H1 (cell line): ENCODE data around the gene NUP210L. TPM values are rescaled to one million over a fixed set of nuclear protein-coding genes. Genes with fewer than 3 reads are reported as not detected.
A peak's percentile ranks its signal among the peaks of the same experiment; 100 is the strongest.

ENCODE experiments used
- CTCF ChIA-PET: fragments of 300-600 bp; sonication (Branson Sonifier 250); formaldehyde crosslinking; loops from one replicate; lab custom pipeline; 2021; ENCODE audit not compliant: partially characterized antibody; lab: Charles Lee
- POLR2A ChIA-PET: fragments of 300-600 bp; sonication (Branson Sonifier 250); formaldehyde crosslinking; loops from one replicate; lab custom pipeline; 2021; ENCODE audit warnings: inconsistent platforms; ENCODE audit not compliant: partially characterized antibody; lab: Charles Lee
- DNase-seq, 2 experiments: peaks; one replicate each; pipeline versions ENCODE4 v3.0.0 to v3.0.0-alpha.2; 2010 to 2022; ENCODE audit warnings: low spot score in 2 of 2, low read depth in 1 of 2, mixed read lengths in 1 of 2
- FAIRE-seq: peaks from 2 replicates; lab custom pipeline; 2011; peaks lifted over from hg19 to GRCh38; lab: Jason Lieb, UNC
- H2AFZ ChIP-seq: 2 replicates; pipeline ENCODE4 v1.8.1; 2012; ENCODE audit warnings: low read length, inconsistent platforms
- H2AK5ac ChIP-seq: 2 replicates; pipeline ENCODE4 v1.6.1; 2013; ENCODE audit warnings: low read depth, low read length
- H2BK120ac ChIP-seq: replicated peaks from 2 replicates; pipeline ENCODE3; 2013; ENCODE audit warnings: low read depth, low read length, inconsistent platforms
- H2BK12ac ChIP-seq: 2 replicates; pipeline ENCODE4 v1.6.1; 2013; ENCODE audit warnings: low read depth, low read length
- H2BK15ac ChIP-seq: 2 replicates; pipeline ENCODE4 v1.6.1; 2013; ENCODE audit warnings: low read length
- H2BK20ac ChIP-seq: 2 replicates; pipeline ENCODE4 v1.6.1; 2013; ENCODE audit warnings: low read length
- H2BK5ac ChIP-seq: 2 replicates; pipeline ENCODE4 v1.6.1; 2013; ENCODE audit warnings: low read depth, low read length
- H3K14ac ChIP-seq: 2 replicates; pipeline ENCODE4 v1.6.1; 2013; ENCODE audit warnings: inconsistent platforms; ENCODE audit not compliant: insufficient read length
- H3K18ac ChIP-seq: 2 replicates; pipeline ENCODE4 v1.6.1; 2013; ENCODE audit warnings: low read length; ENCODE audit errors: extremely low read depth
- H3K23ac ChIP-seq: 2 replicates; pipeline ENCODE4 v1.6.1; 2013; ENCODE audit warnings: inconsistent platforms; ENCODE audit not compliant: insufficient read length
- H3K23me2 ChIP-seq: 2 replicates; pipeline ENCODE4 v1.6.1; 2013; ENCODE audit warnings: low read depth, low read length
- H3K27ac ChIP-seq: 2 replicates; pipeline ENCODE4 v1.6.1; 2011; ENCODE audit warnings: low read depth, low read length, inconsistent platforms
- H3K27me3 ChIP-seq, 4 experiments: replicated peaks in 1 of 4; 1 replicate in 1 of 4; 2 replicates in 3 of 4; pipeline versions ENCODE4 v1.6.1 to v1.8.1; 2011 to 2013; ENCODE audit warnings: low read length in 3 of 4, mild to moderate bottlenecking in 3 of 4, inconsistent platforms in 2 of 4, mixed read lengths in 2 of 4, moderate library complexity in 1 of 4; ENCODE audit not compliant: control insufficient read depth in 3 of 4, insufficient read depth in 3 of 4; ENCODE audit errors: extremely low read depth in 1 of 4
- H3K36me3 ChIP-seq, 4 experiments: 2 replicates each; pipeline versions ENCODE4 v1.6.1 to v1.8.1; 2011 to 2013; ENCODE audit warnings: mild to moderate bottlenecking in 4 of 4, low read length in 3 of 4, moderate library complexity in 2 of 4, control low read depth in 1 of 4, inconsistent platforms in 1 of 4; ENCODE audit not compliant: insufficient read depth in 4 of 4, control insufficient read depth in 2 of 4
- H3K4ac ChIP-seq: replicated peaks from 2 replicates; pipeline ENCODE3; 2013; ENCODE audit warnings: low read length, low read depth, mixed read lengths, inconsistent platforms; ENCODE audit not compliant: insufficient read length
- H3K4me1 ChIP-seq, 4 experiments: replicated peaks in 1 of 4; 1 replicate in 1 of 4; 2 replicates in 3 of 4; pipeline versions ENCODE4 v1.6.1 to v1.8.1; 2011 to 2013; ENCODE audit warnings: low read length in 3 of 4, inconsistent platforms in 2 of 4, mixed read lengths in 1 of 4; ENCODE audit not compliant: insufficient read depth in 4 of 4, control insufficient read depth in 3 of 4
- H3K4me2 ChIP-seq, 2 experiments: 2 replicates each; pipeline versions ENCODE4 v1.6.1 to v1.8.1; 2011 to 2013; ENCODE audit warnings: low read depth in 2 of 2, low read length in 2 of 2, control low read depth in 1 of 2, inconsistent platforms in 1 of 2, mild to moderate bottlenecking in 1 of 2; ENCODE audit not compliant: insufficient read depth in 1 of 2
- H3K4me3 ChIP-seq, 4 experiments: fragments of 200-600, 300-600 bp in 1 of 4; sonication (generic), shearing (Covaris generic), sonication (Bioruptor Twin) in 1 of 4; 2 replicates each; pipeline versions ENCODE4 v1.5.1 to v1.8.1; 2011 to 2016; ENCODE audit warnings: low read length in 4 of 4, low read depth in 3 of 4, control low read depth in 2 of 4, inconsistent platforms in 2 of 4, mild to moderate bottlenecking in 2 of 4, mixed read lengths in 1 of 4, moderate library complexity in 1 of 4; ENCODE audit not compliant: insufficient read depth in 2 of 4; ENCODE audit errors: extremely low read depth in 1 of 4
- H3K56ac ChIP-seq: replicated peaks from 2 replicates; pipeline ENCODE3; 2013; ENCODE audit warnings: low read depth, mild to moderate bottlenecking, mixed read lengths, low read length, inconsistent platforms; ENCODE audit not compliant: insufficient read length
- H3K79me1 ChIP-seq: 2 replicates; pipeline ENCODE4 v1.6.1; 2013; ENCODE audit warnings: low read depth, low read length, control low read depth
- H3K79me2 ChIP-seq, 2 experiments: 2 replicates each; pipeline versions ENCODE4 v1.6.1 to v1.8.1; 2012 to 2013; ENCODE audit warnings: low read length in 2 of 2, mild to moderate bottlenecking in 2 of 2, inconsistent platforms in 1 of 2; ENCODE audit not compliant: insufficient read depth in 2 of 2, control insufficient read depth in 1 of 2
- H3K9ac ChIP-seq, 4 experiments: replicated peaks in 1 of 4; 1 replicate in 1 of 4; 2 replicates in 3 of 4; pipeline versions ENCODE4 v1.6.1 to v1.8.1; 2011 to 2013; ENCODE audit warnings: low read depth in 3 of 4, low read length in 3 of 4, control low read depth in 2 of 4, mild to moderate bottlenecking in 2 of 4, moderate library complexity in 2 of 4, inconsistent platforms in 1 of 4; ENCODE audit errors: extremely low read depth in 1 of 4
- H3K9me3 ChIP-seq, 2 experiments: 2 replicates each; pipeline versions ENCODE4 v1.6.1 to v1.8.1; 2012 to 2013; ENCODE audit warnings: mild to moderate bottlenecking in 2 of 2, moderate library complexity in 2 of 2, control low read depth in 1 of 2, inconsistent platforms in 1 of 2, low read depth in 1 of 2, low read length in 1 of 2, mixed read lengths in 1 of 2; ENCODE audit not compliant: insufficient read depth in 2 of 2
- H4K20me1 ChIP-seq, 2 experiments: replicated peaks in 1 of 2; 2 replicates each; pipeline versions ENCODE3 to v1.8.1; 2011 to 2013; ENCODE audit warnings: inconsistent platforms in 2 of 2, low read length in 2 of 2, mild to moderate bottlenecking in 1 of 2; ENCODE audit not compliant: insufficient read depth in 2 of 2, control insufficient read depth in 1 of 2
- H4K5ac ChIP-seq: 2 replicates; pipeline ENCODE4 v1.6.1; 2013; ENCODE audit warnings: low read length, low read depth, mixed read lengths, inconsistent platforms; ENCODE audit not compliant: insufficient read length
- H4K8ac ChIP-seq: 2 replicates; pipeline ENCODE4 v1.8.0; 2013; ENCODE audit warnings: mild to moderate bottlenecking, moderate library complexity, low read length, inconsistent platforms; ENCODE audit not compliant: insufficient read depth; ENCODE audit errors: extremely low read depth
- H4K91ac ChIP-seq: replicated peaks from 2 replicates; pipeline ENCODE3; 2013; ENCODE audit warnings: low read length, mixed read lengths, inconsistent platforms; ENCODE audit not compliant: insufficient read length
- CREB1 ChIP-seq: IDR thresholded peaks from 2 replicates; pipeline ENCODE4 v1.6.1; 2012; ENCODE audit warnings: inconsistent platforms
- KDM5A ChIP-seq: fragments of 200-600 bp; IDR thresholded peaks from 2 replicates; pipeline ENCODE4 v1.7.1; 2012; ENCODE audit warnings: mild to moderate bottlenecking, low read length, inconsistent platforms, mixed read lengths
- RAD21 ChIP-seq, 2 experiments: IDR thresholded peaks in 1 of 2; conservative IDR thresholded peaks in 1 of 2; 2 replicates each; pipeline ENCODE4 v1.6.1; 2011; ENCODE audit warnings: low read depth in 2 of 2, low read length in 2 of 2, improper control_type of control experiment in 1 of 2, inconsistent platforms in 1 of 2, mild to moderate bottlenecking in 1 of 2, moderate library complexity in 1 of 2
- RBBP5 ChIP-seq: IDR thresholded peaks from 2 replicates; pipeline ENCODE4 v1.7.1; 2012; ENCODE audit warnings: low read depth, mild to moderate bottlenecking, inconsistent platforms, low read length, moderate library complexity, borderline replicate concordance
- SIN3A ChIP-seq, 2 experiments: IDR thresholded peaks in 1 of 2; conservative IDR thresholded peaks in 1 of 2; 2 replicates each; pipeline ENCODE4 v1.6.1; 2011 to 2012; ENCODE audit warnings: low read length in 2 of 2, improper control_type of control experiment in 1 of 2, low read depth in 1 of 2, mild to moderate bottlenecking in 1 of 2
- WGBS, 2 experiments: shearing (Covaris generic) in 1 of 2; methylation state at CpG; one replicate each; pipeline versions ENCODE4 v1.1.6 to v1.1.7; 2013 to 2015; ENCODE audit warnings: low lambda C conversion rate in 2 of 2, mixed read lengths in 2 of 2, inconsistent platforms in 1 of 2, low coverage in 1 of 2, missing lambda C conversion rate in 1 of 2; ENCODE audit not compliant: insufficient replicate concordance in 2 of 2, insufficient coverage in 1 of 2, insufficient read length in 1 of 2; ENCODE audit errors: extremely low coverage in 1 of 2, missing lambda C conversion rate in 1 of 2; 5-methylcytosine and 5-hydroxymethylcytosine counted together
- polyA plus RNA-seq, 7 experiments: library from polyadenylated mRNA; depleted of rRNA in 3 of 7; stranded (reverse) in 5 of 7; unstranded in 2 of 7; fragments of >200 nt in 5 of 7; fragments of 200-250 nt in 2 of 7; gene quantifications; 1 replicate in 5 of 7; 2 replicates in 1 of 7; 4 replicates in 1 of 7; pipeline versions ENCODE4 v1.2.1 to v1.2.3, GENCODE V29; 2011 to 2013; ENCODE audit warnings: missing spikeins in 2 of 7, mixed read lengths in 2 of 7
- total RNA-seq: library from RNA; stranded (reverse); fragmentation: NEBNext Ultra II Directional; extraction: Animal tissue kit (Norgen Biotek cat#: 25700); gene quantifications from 2 replicates; pipeline ENCODE4 v1.2.1, GENCODE V29; 2021
- TF ChIP-seq, protein P1 (sequence below), 3 experiments: IDR thresholded peaks; 1 replicate in 2 of 3; 2 replicates in 1 of 3; pipeline versions ENCODE4 v1.5.1 to v1.6.1; 2011; ENCODE audit warnings: low read length in 3 of 3, mild to moderate bottlenecking in 3 of 3, inconsistent platforms in 2 of 3, low read depth in 1 of 3, moderate library complexity in 1 of 3; ENCODE audit not compliant: insufficient read depth in 1 of 3; ENCODE audit errors: control extremely low read depth in 1 of 3

NUP210L gene
- total and polyA plus RNA-seq, 2 of the 8 experiments (the other 6 are each of a cell fraction or from before 2014, with no cell fraction given), result not detected

DNA sequence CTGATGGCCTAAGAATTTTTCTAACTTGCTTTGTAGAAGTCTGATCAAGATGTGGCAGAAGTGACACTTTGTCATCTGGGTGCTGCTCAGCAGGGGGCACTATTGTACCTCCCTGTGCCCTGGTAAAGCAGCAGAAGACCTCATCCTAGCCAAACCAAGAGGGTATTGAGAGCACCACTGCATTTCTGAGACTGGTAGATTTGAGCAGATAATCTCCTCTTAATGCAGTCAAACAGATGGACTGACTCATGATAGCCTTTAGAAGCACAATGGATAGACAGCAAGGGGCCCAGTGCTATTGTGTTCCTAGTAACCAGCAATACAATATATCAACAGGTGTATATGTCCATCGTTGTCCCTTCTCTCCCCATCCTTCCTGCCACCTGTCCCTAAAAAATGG lies 31.3 kb upstream of the NUP210L start:
- Histone ChIP-seq H2BK5ac (no peak overlapping the region; the same call in 1 of the 2 replicates), H4K20me1 (peaks cover 2 to 7% of the 10 kb centered on the region in 2 experiments), H2BK120ac (peak overlapping the region; percentile 52), H4K91ac (peak overlapping the region; percentile 63), H3K4me3 (peak overlapping the region in 1 of 4 experiments; percentile 49; a peak in 2 of 8 replicates), H2AK5ac (no peak overlapping the region), H3K9ac (peak overlapping the region in 1 of 4 experiments; percentile 14; a peak in 1 of 7 replicates), H3K27me3 (no peaks in the 10 kb centered on the region), H4K5ac (peak overlapping the region; percentile 5), H3K9me3 (no peaks in the 10 kb centered on the region), H3K79me1 (peaks cover 4% of the 10 kb centered on the region; the same call in 1 of the 2 replicates), H3K56ac (no peak overlapping the region), H3K18ac (no peak overlapping the region), H3K4me2 (peak overlapping the region; percentile 44 to 62), H3K36me3 (no peaks in the 10 kb centered on the region), H2BK15ac (no peak overlapping the region), H2AFZ (no peak overlapping the region), H3K23ac (no peak overlapping the region), H3K27ac (peak overlapping the region; percentile 75; the same call in 1 of the 2 replicates), H3K14ac (no peak overlapping the region), H3K23me2 (peaks cover 7% of the 10 kb centered on the region; the same call in 1 of the 2 replicates), H3K4me1 (peaks cover 5 to 18% (median 14%) of the 10 kb centered on the region in 4 experiments; a peak in 5 of 7 replicates), H4K8ac (no peak overlapping the region), H2BK20ac (no peak overlapping the region), H3K4ac (peak overlapping the region; percentile 61), H2BK12ac (no peak overlapping the region), H3K79me2 (peaks cover 14 to 18% of the 10 kb centered on the region in 2 experiments)
- FAIRE-seq, result no peak
- ChIA-PET CTCF (interaction anchor here (1.0 to 1.4 kb wide), 3 partner anchors 9 to 140 kb away, joined by 3 to 4 read pairs (median 3); no protein-coding TSS in a partner anchor), POLR2A (interaction anchor here (1.1 to 11.3 kb wide), 4 partner anchors 13 to 86 kb away, joined by 3 to 107 read pairs (median 7); partner anchors contain the start of genes HAX1 and UBAP2L)
- TF ChIP-seq, protein P1, sequence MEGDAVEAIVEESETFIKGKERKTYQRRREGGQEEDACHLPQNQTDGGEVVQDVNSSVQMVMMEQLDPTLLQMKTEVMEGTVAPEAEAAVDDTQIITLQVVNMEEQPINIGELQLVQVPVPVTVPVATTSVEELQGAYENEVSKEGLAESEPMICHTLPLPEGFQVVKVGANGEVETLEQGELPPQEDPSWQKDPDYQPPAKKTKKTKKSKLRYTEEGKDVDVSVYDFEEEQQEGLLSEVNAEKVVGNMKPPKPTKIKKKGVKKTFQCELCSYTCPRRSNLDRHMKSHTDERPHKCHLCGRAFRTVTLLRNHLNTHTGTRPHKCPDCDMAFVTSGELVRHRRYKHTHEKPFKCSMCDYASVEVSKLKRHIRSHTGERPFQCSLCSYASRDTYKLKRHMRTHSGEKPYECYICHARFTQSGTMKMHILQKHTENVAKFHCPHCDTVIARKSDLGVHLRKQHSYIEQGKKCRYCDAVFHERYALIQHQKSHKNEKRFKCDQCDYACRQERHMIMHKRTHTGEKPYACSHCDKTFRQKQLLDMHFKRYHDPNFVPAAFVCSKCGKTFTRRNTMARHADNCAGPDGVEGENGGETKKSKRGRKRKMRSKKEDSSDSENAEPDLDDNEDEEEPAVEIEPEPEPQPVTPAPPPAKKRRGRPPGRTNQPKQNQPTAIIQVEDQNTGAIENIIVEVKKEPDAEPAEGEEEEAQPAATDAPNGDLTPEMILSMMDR (IDR thresholded peaks at IDR 0.05; ENCODE audit: control extremely low read depth in 1 of 3, insufficient read depth in 1 of 3, low read depth in 1 of 3, low read length in 3 of 3), result peak; percentile 62 to 79 (median 70)
- TF ChIP-seq RAD21 (IDR thresholded peaks at IDR 0.05 in 1 of 2, conservative IDR thresholded peaks at IDR 0.05 in 1 of 2; ENCODE audit: low read depth in 2 of 2, low read length in 2 of 2) (peak; percentile 84), KDM5A (no peak), RBBP5 (no peak), CREB1 (0 out of 2 replicates have a peak, but pooled peaks have one; percentile 39), SIN3A (conservative IDR thresholded peaks at IDR 0.05 in 1 of 2, IDR thresholded peaks at IDR 0.05 in 1 of 2; ENCODE audit: low read depth in 1 of 2, low read length in 2 of 2) (0 out of 4 replicates have a peak, but pooled peaks of 1 of the 2 experiments have one; percentile 24)
- DNase-seq, result peak; percentile 54 to 73
- 73% methylated on average over 1 of the region's 1 CpG; no CpG with 5 or more reads in 1 of the 2 experiments for WGBS, 2 experiments
